ENCODE measurements around the gene EEFSEC.

The EEFSEC gene

DNA sequence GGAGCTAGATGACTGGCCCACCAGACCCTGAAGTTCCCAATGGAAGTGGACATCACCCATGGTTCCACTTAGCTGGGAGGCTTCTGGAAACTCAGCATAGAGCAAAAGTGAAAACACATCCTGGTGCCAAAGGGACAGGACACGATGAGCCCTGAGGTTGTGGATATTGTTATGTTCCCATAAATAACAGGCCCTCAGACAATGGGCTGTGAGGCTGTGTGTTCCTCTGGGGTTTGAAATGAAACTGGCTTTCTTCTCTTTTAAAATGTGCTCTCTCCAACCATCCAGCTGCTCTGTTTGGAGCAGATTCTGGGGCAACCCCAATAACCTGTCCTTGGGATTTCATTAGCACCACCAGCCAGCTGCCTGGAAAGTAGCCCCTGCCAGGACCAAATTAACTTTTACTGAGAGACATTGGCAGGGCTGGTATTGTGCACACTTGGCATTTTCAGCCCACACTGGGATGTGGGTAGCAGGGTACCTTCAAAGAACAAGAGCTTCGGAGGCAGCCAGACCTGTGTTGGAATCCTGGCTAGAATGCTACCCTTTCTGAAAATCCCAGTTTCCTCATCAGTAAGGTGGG is 215.9 kb downstream of the EEFSEC start:
- DNase-seq (ENCODE audit: low read depth): no peak

- no peak for DNase-seq (ENCODE audit: low read depth)
Measured at GRCh38 chr3:128369881-128370642, 216.8 kb downstream of the EEFSEC start.

GRCh38 chr3:128372281-128372680 is 219.0 kb downstream of the EEFSEC start:
- DNase-seq (ENCODE audit: low read depth): no peak

DNA sequence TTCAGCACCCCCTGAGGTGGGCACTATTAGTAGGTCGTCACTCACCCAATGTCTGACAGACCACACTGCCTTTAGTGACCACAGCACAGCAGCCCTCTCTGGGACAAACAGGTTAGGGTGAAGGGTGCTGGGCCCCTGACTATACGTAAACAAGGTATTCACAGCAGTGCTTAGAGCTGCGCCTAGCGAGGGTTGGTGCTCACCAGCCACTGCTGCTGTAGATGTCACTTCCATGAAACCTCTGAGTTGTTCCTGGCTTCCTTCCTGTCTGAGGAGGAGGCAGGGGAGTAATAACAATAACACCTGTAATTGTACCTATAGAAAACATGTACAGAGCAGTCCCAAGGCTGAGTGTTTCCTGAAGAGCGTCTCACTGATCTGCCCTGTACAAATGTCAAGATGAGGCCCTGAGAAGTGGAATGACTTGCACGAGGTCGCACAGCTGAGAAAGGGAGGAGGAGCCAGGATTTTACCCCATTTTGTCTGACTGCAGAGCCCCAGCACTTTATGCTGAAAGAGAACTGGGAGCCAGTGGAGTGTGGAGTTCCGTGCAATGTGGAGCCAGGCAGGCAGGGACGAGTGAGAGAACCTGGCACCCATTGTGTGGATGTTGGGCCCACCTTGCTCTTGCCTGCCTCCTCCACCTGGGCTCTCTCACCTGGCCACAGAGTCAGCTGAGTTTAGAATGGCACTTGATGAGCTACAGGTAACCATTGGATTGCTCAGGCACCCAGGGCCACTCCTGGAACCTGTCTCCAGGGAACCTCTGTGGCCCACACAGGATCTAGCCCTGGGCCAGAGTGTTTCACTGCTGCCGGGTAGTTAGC is 219.6 kb downstream of the EEFSEC start:
- no peak for DNase-seq (ENCODE audit: low read depth)

DNA sequence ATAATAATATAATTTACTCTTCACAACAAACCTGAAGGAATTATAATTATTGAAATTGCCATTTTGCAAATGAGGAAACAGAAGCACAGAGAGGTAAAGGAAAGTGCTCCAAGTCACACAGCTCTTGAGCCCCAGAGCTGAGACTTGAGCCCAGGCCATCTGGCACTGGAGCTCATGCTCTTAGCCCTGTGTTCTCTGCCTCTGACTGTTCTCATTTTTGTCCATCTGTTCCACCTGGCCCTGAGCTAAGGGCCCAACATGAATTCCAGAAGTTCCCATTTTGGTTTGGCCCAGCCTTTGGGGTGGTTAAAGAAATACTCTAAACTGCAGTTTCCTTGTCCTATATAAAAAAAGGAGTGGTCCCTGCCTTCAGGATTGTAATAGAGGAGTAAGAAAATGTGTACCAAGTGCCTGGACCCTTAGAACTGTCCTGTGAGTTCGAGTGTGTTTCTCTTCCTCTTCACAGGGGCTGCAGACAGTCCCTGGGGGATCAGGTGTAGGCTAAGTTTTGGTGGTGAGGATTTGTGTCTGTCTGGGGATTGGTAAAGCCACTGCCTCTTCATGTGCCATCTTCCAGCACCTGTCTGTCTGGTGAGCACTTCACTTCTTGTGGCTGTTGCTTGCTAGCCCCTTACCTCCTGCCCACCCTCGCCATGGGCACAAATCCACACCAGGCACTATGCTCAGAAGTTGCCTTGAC is 221.6 kb downstream of the EEFSEC start:
- no peak for DNase-seq (ENCODE audit: low read depth)

GRCh38 chr3:128376516-128376915 is 223.2 kb downstream of the EEFSEC start:
- DNase-seq (ENCODE audit: low read depth): no peak

DNA sequence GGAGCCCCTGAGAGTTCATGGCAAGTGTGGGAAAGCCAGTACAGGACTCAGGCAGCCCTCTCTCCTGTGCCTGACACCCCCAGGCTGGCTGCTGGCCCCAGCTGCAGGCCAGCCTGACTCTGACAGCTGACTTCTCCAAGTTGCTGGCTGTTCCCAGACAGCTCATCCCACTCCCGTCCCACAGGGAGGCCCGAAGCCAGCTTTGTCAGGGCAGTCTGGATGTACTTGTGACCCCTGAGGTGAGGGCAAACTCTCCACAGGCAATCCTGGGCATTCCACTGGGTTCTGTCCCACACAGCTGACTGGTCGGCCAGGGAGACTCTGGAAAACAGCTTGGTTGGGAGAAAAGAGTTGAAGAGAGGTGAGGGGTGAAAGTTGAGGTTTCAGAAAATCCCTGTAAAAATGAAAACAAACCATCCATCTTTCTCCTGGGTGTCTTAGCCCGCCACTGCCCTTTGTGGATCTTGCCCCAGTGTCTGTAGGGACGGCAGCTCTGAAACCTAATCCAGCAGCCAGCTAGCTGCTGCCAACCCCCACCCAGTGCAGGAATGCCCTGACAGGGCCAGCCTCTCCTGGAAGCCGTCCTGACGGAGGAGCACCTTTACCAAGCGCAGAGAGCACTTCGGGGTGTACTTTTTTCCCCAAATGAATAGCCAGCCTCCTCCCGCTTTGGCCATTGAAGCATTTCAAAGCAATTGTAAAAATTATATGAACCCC is 225.5 kb downstream of the EEFSEC start:
- no peak for DNase-seq (ENCODE audit: low read depth)

GRCh38 chr3:128379367-128380160 is 226.3 kb downstream of the EEFSEC start:
- no peak for DNase-seq (ENCODE audit: low read depth)

DNA sequence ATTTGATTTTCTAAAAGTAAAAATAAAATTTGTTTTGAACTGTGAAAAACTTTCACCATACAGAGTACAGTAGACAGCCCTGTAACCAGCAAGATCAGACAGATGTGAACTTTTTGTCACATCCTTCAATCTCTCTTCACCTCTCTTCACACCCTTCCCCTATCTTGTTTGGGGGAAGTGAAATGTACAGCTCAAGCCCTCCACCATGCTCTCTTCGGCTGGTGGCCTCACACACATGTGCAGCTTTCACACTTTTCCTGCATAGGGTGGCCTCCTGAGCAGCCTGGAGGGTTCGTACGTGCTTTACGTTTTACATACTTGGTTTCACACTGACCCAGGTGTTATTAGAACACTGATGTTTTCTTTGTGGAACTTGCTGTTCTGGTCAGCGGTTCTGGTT is 227.0 kb downstream of the EEFSEC start:
- no peak for DNase-seq (ENCODE audit: low read depth)

GRCh38 chr3:128380719-128381118 is 227.4 kb downstream of the EEFSEC start:
- DNase-seq (ENCODE audit: low read depth): no peak

GRCh38 chr3:128381609-128382008 is 228.3 kb downstream of the EEFSEC start:
- no peak for DNase-seq (ENCODE audit: low read depth)

- DNase-seq (ENCODE audit: low read depth): no peak
Measured at GRCh38 chr3:128382221-128382807, 229.0 kb downstream of the EEFSEC start.

GRCh38 chr3:128383316-128384235 is 230.3 kb downstream of the EEFSEC start:
- DNase-seq (ENCODE audit: low read depth): peak; percentile 13

GRCh38 chr3:128385080-128385832 is 232.0 kb downstream of the EEFSEC start:
- peak; percentile 75 for DNase-seq (ENCODE audit: low read depth)

DNA sequence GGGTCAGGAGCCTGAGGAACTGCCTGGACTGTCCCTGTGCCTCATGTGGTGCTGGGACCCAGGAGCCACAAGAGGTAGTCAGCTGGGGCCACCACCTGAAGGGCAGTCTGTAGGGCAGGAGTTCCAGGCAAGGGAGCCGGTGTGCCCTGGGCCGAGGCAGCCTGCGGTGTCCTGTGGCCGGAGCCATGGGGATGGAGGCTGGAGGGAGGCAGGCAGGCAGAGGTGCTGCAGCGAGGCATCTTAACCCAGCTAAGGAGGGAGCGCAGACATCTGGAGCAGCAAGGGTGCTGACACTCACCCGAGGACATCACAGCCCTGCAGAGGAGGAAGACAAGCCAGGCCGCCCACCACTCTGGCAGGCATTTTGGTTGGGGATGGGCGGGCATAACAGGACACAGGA is 235.7 kb downstream of the EEFSEC start:
- no peak for DNase-seq (ENCODE audit: low read depth)

GRCh38 chr3:128390867-128391266 is 237.6 kb downstream of the EEFSEC start:
- DNase-seq (ENCODE audit: low read depth): no peak

GRCh38 chr3:128392021-128392420 is 238.7 kb downstream of the EEFSEC start:
- DNase-seq (ENCODE audit: low read depth): no peak

GRCh38 chr3:128392818-128393544 is 239.7 kb downstream of the EEFSEC start:
- DNase-seq (ENCODE audit: low read depth): no peak
